Ectodermal cell (in vitro differentiated cells): Measurements from ENCODE around the gene ECPAS.

Experiments used
- H3K27ac ChIP-seq: 2 replicates; pipeline ENCODE4 v1.7.0; 2013; ENCODE audit warnings: mild to moderate bottlenecking, low read depth, low read length; ENCODE audit not compliant: insufficient read depth, poor library complexity, severe bottlenecking
- H3K27me3 ChIP-seq: 2 replicates; pipeline ENCODE4 v1.7.0; 2013; ENCODE audit warnings: mild to moderate bottlenecking, low read length; ENCODE audit not compliant: insufficient read depth, control insufficient read depth, poor library complexity, severe bottlenecking
- H3K36me3 ChIP-seq: one replicate; pipeline ENCODE4 v1.7.0; 2013; ENCODE audit warnings: low read length; ENCODE audit not compliant: control insufficient read depth, insufficient read depth
- H3K4me1 ChIP-seq: one replicate; pipeline ENCODE4 v1.7.0; 2013; ENCODE audit warnings: low read length; ENCODE audit not compliant: control insufficient read depth, insufficient read depth
- H3K4me3 ChIP-seq: 2 replicates; pipeline ENCODE4 v1.7.0; 2013; ENCODE audit warnings: low read depth, low read length, control low read depth; ENCODE audit not compliant: insufficient read depth
- H3K9me3 ChIP-seq: 2 replicates; pipeline ENCODE4 v1.7.0; 2013; ENCODE audit warnings: mild to moderate bottlenecking, low read length, moderate library complexity; ENCODE audit not compliant: control insufficient read depth
- WGBS, 2 experiments: methylation state at CpG; one replicate each; pipeline ENCODE4 v1.1.7; 2013; ENCODE audit warnings: missing lambda C conversion rate in 2 of 2; 5-methylcytosine and 5-hydroxymethylcytosine counted together

The ECPAS gene

GRCh38 chr9:111399211-111399739 lies 84.9 kb downstream of the ECPAS start:
- peaks cover 18% of the 10 kb centered on the region for H3K36me3 ChIP-seq
- 89 to 95% methylated on average over 4 of the region's 4 CpGs for WGBS, 2 experiments
- H3K4me1 ChIP-seq = no peaks in the 10 kb centered on the region
- H3K4me3 ChIP-seq = no peak overlapping the region
- H3K27me3 ChIP-seq = no peaks in the 10 kb centered on the region
- no peak overlapping the region for H3K27ac ChIP-seq
- H3K9me3 ChIP-seq = peaks cover 4% of the 10 kb centered on the region

- no peaks in the 10 kb centered on the region for H3K9me3 ChIP-seq
- H3K27me3 ChIP-seq = no peaks in the 10 kb centered on the region
- H3K27ac ChIP-seq = no peak overlapping the region
- H3K4me1 ChIP-seq = no peaks in the 10 kb centered on the region
- peaks cover 17% of the 10 kb centered on the region for H3K36me3 ChIP-seq
- WGBS, 2 experiments = 100% methylated on average over 1 of the region's 1 CpG; no CpG with 5 or more reads in 1 of the 2 experiments
- H3K4me3 ChIP-seq = no peak overlapping the region
Measured at GRCh38 chr9:111393971-111394370, 90.2 kb downstream of the ECPAS start.

- Histone ChIP-seq H3K4me3 (no peak overlapping the region), H3K4me1 (no peaks in the 10 kb centered on the region), H3K27me3 (no peaks in the 10 kb centered on the region), H3K27ac (no peak overlapping the region), H3K9me3 (no peaks in the 10 kb centered on the region), H3K36me3 (peaks cover 23% of the 10 kb centered on the region)
- 91 to 96% methylated on average over 4 of the region's 4 CpGs for WGBS, 2 experiments
Measured at GRCh38 chr9:111389406-111389805, 94.8 kb downstream of the ECPAS start.

- H3K36me3 ChIP-seq = peaks cover 19% of the 10 kb centered on the region
- WGBS, 2 experiments = 96 to 97% methylated on average over 3 of the region's 3 CpGs
- H3K4me3 ChIP-seq = no peak overlapping the region
- no peaks in the 10 kb centered on the region for H3K4me1 ChIP-seq
- no peaks in the 10 kb centered on the region for H3K9me3 ChIP-seq
- H3K27me3 ChIP-seq = no peaks in the 10 kb centered on the region
- no peak overlapping the region for H3K27ac ChIP-seq
Measured at GRCh38 chr9:111386386-111386785, 97.8 kb downstream of the ECPAS start.

- Histone ChIP-seq H3K4me3 (no peak overlapping the region), H3K9me3 (no peaks in the 10 kb centered on the region), H3K36me3 (peaks cover 23% of the 10 kb centered on the region), H3K4me1 (no peaks in the 10 kb centered on the region), H3K27ac (no peak overlapping the region), H3K27me3 (no peaks in the 10 kb centered on the region)
- 93 to 94% methylated on average over 1 of the region's 1 CpG for WGBS, 2 experiments
Measured at GRCh38 chr9:111381006-111381405, 103.2 kb downstream of the ECPAS start.

- H3K27me3 ChIP-seq = no peaks in the 10 kb centered on the region
- no peaks in the 10 kb centered on the region for H3K4me1 ChIP-seq
- H3K36me3 ChIP-seq = peaks cover 33% of the 10 kb centered on the region
- WGBS, 2 experiments = 92 to 97% methylated on average over 3 of the region's 3 CpGs
- H3K9me3 ChIP-seq = no peaks in the 10 kb centered on the region
- no peak overlapping the region for H3K4me3 ChIP-seq
- H3K27ac ChIP-seq = no peak overlapping the region
Measured at GRCh38 chr9:111375817-111376564, 108.2 kb downstream of the ECPAS start.

- 92 to 95% methylated on average over 2 of the region's 2 CpGs for WGBS, 2 experiments
- peaks cover 40% of the 10 kb centered on the region for H3K36me3 ChIP-seq
- no peak overlapping the region for H3K4me3 ChIP-seq
Measured at GRCh38 chr9:111375062-111375461, 109.1 kb downstream of the ECPAS start.

GRCh38 chr9:111372297-111372696 lies 111.9 kb downstream of the ECPAS start:
- WGBS, 2 experiments = 95% methylated on average over 5 of the region's 6 CpGs
- no peak overlapping the region for H3K27ac ChIP-seq
- peaks cover 54% of the 10 kb centered on the region for H3K36me3 ChIP-seq
- H3K4me1 ChIP-seq = no peaks in the 10 kb centered on the region
- no peaks in the 10 kb centered on the region for H3K27me3 ChIP-seq
- no peak overlapping the region for H3K4me3 ChIP-seq
- H3K9me3 ChIP-seq = no peaks in the 10 kb centered on the region

More at GRCh38 chr9:111375062-111375461, 109.1 kb downstream of the ECPAS start:
- H3K9me3 ChIP-seq = no peaks in the 10 kb centered on the region
- no peaks in the 10 kb centered on the region for H3K4me1 ChIP-seq
- H3K27me3 ChIP-seq = no peaks in the 10 kb centered on the region
- H3K27ac ChIP-seq = no peak overlapping the region

GRCh38 chr9:111366978-111367377 lies 117.2 kb downstream of the ECPAS start:
- Histone ChIP-seq H3K27me3 (no peaks in the 10 kb centered on the region), H3K27ac (no peak overlapping the region), H3K9me3 (no peaks in the 10 kb centered on the region), H3K36me3 (peaks cover 53% of the 10 kb centered on the region), H3K4me3 (no peak overlapping the region), H3K4me1 (no peaks in the 10 kb centered on the region)
- 93 to 100% methylated on average over 1 of the region's 1 CpG for WGBS, 2 experiments

GRCh38 chr9:111362526-111362925 lies 121.7 kb downstream of the ECPAS start:
- H3K9me3 ChIP-seq = no peaks in the 10 kb centered on the region
- H3K27ac ChIP-seq = no peak overlapping the region
- no peaks in the 10 kb centered on the region for H3K27me3 ChIP-seq
- H3K36me3 ChIP-seq = peaks cover 18% of the 10 kb centered on the region
- 95 to 96% methylated on average over 4 to 5 of the region's 5 CpGs for WGBS, 2 experiments
- no peaks in the 10 kb centered on the region for H3K4me1 ChIP-seq
- H3K4me3 ChIP-seq = no peak overlapping the region
